GM19455 (cell line): ENCODE measurements around the gene AMY1B.
"Not testable (repeated sequence)": the region's sequence is repeated elsewhere in the genome, so short reads cannot be mapped to it uniquely, and the experiment has no call there.

ENCODE experiments used
- ATAC-seq: cut with Tn5 transposase; IDR thresholded peaks from one replicate; pipeline ENCODE4 v1.9.1; 2021; ENCODE audit not compliant: unreplicated experiment

The AMY1B gene

GRCh38 chr1:103696110-103696509 is at the start of gene AMY1B:
Gene AMY1B, minus strand, starts transcription at chr1:103696210. Its CDS starts 571 bp downstream, at chr1:103695639.
- not testable (repeated sequence) for ATAC-seq

DNA sequence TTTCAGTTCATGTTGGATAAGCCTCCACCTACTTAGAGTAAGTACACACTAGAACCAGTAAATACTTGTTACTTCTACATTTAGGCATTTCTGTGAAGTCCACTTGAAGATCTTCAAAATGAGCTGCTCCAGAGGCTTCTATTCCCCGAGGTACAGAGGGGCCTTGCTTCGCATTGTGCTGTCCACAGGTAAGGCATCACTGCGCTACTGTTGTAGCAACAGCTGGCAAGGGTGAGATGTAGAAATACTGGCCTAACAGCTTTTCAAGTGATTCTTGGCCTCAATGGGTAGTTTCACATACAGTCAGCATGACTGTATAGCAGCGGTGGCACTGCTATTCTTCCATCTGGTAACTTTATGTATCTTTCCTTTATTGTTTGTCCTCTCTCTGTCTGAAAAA is 49.0 kb upstream of the AMY1B start:
- not testable (repeated sequence) for ATAC-seq

- not testable (repeated sequence) for ATAC-seq
Observed at GRCh38 chr1:103744449-103744848, 48.4 kb upstream of the AMY1B start.

DNA sequence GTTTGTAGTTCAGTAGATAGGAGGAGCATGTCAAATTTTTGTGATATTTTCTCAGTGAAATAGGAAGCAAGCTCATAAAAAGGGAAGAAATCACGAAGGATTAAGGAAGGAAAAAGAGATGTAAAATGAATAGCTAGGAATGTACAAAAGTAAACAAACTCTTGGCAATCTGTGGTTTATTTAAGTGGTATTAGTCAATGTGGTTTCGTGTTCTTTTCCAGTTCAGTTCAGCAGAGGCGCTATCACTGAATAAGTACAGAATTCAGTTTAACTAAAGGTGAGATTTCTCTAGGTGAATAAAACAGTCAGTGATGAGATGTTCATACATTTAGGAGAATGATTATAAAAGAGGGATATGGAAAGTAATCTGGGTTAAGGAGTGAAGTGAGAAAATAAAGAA is 42.0 kb upstream of the AMY1B start:
- not testable (repeated sequence) for ATAC-seq

- not testable (repeated sequence) for ATAC-seq
Observed at GRCh38 chr1:103735334-103735733, 39.3 kb upstream of the AMY1B start.

GRCh38 chr1:103721473-103721872 is 25.5 kb upstream of the AMY1B start:
- not testable (repeated sequence) for ATAC-seq

DNA sequence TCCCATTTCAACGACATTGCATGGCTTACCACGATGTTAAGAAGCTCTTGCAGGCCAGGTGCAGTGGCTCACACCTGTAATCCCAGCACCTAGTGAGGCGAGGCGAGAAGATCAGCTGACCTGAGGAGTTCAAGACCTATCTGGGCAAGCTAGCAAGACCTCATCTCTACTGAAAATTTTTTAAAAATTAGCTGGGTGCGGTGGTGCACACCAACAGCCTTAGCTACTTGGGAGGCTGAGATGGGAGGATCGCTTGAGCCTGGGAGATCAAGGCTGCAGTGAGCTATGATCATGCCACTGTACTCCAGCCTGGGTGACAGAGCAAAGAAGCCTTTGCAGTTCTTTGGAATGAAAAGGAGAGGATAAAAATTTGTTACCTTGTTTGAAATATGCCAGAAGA is 21.4 kb upstream of the AMY1B start:
- not testable (repeated sequence) for ATAC-seq

- not testable (repeated sequence) for ATAC-seq
Observed at GRCh38 chr1:103710381-103710780, 14.4 kb upstream of the AMY1B start.

DNA sequence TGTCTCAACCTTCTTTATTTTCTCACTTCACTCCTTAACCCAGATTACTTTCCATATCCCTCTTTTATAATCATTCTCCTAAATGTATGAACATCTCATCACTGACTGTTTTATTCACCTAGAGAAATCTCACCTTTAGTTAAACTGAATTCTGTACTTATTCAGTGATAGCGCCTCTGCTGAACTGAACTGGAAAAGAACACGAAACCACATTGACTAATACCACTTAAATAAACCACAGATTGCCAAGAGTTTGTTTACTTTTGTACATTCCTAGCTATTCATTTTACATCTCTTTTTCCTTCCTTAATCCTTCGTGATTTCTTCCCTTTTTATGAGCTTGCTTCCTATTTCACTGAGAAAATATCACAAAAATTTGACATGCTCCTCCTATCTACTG is 11.7 kb upstream of the AMY1B start:
- not testable (repeated sequence) for ATAC-seq

- ATAC-seq = not testable (repeated sequence)
Observed at GRCh38 chr1:103701256-103701655, 5.2 kb upstream of the AMY1B start.

DNA sequence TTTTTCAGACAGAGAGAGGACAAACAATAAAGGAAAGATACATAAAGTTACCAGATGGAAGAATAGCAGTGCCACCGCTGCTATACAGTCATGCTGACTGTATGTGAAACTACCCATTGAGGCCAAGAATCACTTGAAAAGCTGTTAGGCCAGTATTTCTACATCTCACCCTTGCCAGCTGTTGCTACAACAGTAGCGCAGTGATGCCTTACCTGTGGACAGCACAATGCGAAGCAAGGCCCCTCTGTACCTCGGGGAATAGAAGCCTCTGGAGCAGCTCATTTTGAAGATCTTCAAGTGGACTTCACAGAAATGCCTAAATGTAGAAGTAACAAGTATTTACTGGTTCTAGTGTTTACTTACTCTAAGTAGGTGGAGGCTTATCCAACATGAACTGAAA is 4.7 kb upstream of the AMY1B start:
- not testable (repeated sequence) for ATAC-seq

DNA sequence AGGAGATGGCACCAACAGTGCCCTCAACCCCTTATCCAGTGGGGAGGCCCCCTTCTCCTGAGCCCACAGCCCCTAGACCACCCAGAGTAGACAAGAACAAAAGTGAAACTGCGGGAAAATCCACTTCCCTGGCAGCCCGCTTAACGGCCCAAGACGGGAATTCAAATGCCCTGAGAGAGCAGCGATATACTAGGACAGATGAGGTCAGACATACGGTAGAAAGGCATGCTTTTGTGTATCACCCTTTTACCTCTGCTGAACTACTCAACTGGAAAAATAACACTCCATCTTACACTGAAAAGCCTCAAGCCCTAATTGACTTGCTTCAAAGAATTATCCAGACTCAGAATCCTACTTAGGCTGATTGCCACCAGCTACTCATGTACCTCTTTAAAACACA is 1.4 kb upstream of the AMY1B start:
- ATAC-seq = not testable (repeated sequence)

GRCh38 chr1:103676335-103676734 is 19.7 kb downstream of the AMY1B start:
- not testable (repeated sequence) for ATAC-seq

GRCh38 chr1:103655460-103655859 is 40.5 kb downstream of the AMY1B start, which contains the start of gene AMY1A:
Gene AMY1A, plus strand, starts transcription at chr1:103655760. Its CDS starts 571 bp downstream, at chr1:103656331.
- not testable (repeated sequence) for ATAC-seq

DNA sequence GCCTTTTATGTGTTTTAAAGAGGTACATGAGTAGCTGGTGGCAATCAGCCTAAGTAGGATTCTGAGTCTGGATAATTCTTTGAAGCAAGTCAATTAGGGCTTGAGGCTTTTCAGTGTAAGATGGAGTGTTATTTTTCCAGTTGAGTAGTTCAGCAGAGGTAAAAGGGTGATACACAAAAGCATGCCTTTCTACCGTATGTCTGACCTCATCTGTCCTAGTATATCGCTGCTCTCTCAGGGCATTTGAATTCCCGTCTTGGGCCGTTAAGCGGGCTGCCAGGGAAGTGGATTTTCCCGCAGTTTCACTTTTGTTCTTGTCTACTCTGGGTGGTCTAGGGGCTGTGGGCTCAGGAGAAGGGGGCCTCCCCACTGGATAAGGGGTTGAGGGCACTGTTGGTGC is 41.9 kb downstream of the AMY1B start:
- ATAC-seq = not testable (repeated sequence)

DNA sequence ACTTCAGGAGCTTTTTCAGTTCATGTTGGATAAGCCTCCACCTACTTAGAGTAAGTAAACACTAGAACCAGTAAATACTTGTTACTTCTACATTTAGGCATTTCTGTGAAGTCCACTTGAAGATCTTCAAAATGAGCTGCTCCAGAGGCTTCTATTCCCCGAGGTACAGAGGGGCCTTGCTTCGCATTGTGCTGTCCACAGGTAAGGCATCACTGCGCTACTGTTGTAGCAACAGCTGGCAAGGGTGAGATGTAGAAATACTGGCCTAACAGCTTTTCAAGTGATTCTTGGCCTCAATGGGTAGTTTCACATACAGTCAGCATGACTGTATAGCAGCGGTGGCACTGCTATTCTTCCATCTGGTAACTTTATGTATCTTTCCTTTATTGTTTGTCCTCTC is 45.1 kb downstream of the AMY1B start:
- not testable (repeated sequence) for ATAC-seq

DNA sequence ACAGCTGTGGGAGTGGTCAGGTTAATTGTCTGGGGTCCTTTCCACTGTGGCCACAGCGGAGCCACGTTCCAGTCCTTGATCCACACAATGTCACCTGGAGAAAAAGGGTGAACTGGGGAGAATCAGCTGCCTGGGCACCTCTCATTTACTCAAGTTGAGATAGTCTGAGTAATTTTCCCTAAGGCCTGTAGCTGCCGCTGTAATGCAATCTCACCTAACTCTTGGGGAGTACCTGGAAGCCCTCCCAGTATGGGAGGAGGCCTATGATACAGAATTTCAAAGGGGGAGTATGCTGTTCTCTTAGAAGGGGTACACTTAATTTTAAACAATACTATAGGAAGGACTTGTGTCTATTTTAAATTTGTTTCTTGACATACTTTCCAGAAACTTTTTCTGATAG is 45.7 kb downstream of the AMY1B start:
- not testable (repeated sequence) for ATAC-seq

- not testable (repeated sequence) for ATAC-seq
Observed at GRCh38 chr1:103643908-103644307, 52.1 kb downstream of the AMY1B start.

- not testable (repeated sequence) for ATAC-seq
Observed at GRCh38 chr1:103641194-103641593, 54.8 kb downstream of the AMY1B start.
